ENCODE measurements around the gene SLF1.
"Not testable (repeated sequence)": the region's sequence is repeated elsewhere in the genome, so short reads cannot be mapped to it uniquely, and the experiment has no call there.

DNA sequence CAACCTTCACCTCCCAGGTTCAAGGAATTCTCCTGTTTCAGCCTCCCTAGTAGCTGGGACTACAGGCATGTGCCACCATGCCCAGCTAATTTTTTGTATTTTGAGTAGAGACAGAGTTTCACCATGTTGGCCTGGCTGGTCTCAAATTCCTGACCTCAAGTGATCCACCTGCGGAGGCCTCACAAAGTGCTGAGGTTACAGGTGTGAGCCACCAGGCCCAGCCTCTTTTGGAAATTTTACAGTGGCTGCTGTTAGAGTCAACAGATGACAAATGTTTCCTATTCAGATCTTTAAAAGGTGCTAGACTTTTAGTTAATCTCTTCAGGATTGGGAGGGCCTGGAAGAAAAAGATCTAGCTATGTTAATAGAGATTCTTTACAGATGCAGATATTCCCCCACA, 45.1 kb upstream of the SLF1 start:
- TF ChIP-seq EZH2 (IDR thresholded peaks at IDR 0.05; ENCODE audit: low read depth, unreplicated experiment); JUNB (IDR thresholded peaks at IDR 0.05; ENCODE audit: unreplicated experiment); POLR2AphosphoS5 (IDR thresholded peaks at IDR 0.05; ENCODE audit: low read depth); NANOG (IDR thresholded peaks at IDR 0.05; ENCODE audit: borderline replicate concordance); REST (IDR thresholded peaks at IDR 0.05; ENCODE audit: unreplicated experiment); CREB1 (CRISPR knock-in tag; IDR thresholded peaks at IDR 0.05; ENCODE audit: low read depth); ZNF331 (CRISPR knock-in tag; IDR thresholded peaks at IDR 0.05; ENCODE audit: low read depth); EZH2phosphoT487 (IDR thresholded peaks at IDR 0.05; ENCODE audit: unreplicated experiment); ZNF114 (CRISPR knock-in tag; IDR thresholded peaks at IDR 0.05); STAT1 (IDR thresholded peaks at IDR 0.05; ENCODE audit: unreplicated experiment): not testable (repeated sequence)
- TF ChIP-seq, protein P1, sequence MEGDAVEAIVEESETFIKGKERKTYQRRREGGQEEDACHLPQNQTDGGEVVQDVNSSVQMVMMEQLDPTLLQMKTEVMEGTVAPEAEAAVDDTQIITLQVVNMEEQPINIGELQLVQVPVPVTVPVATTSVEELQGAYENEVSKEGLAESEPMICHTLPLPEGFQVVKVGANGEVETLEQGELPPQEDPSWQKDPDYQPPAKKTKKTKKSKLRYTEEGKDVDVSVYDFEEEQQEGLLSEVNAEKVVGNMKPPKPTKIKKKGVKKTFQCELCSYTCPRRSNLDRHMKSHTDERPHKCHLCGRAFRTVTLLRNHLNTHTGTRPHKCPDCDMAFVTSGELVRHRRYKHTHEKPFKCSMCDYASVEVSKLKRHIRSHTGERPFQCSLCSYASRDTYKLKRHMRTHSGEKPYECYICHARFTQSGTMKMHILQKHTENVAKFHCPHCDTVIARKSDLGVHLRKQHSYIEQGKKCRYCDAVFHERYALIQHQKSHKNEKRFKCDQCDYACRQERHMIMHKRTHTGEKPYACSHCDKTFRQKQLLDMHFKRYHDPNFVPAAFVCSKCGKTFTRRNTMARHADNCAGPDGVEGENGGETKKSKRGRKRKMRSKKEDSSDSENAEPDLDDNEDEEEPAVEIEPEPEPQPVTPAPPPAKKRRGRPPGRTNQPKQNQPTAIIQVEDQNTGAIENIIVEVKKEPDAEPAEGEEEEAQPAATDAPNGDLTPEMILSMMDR (conservative IDR thresholded peaks at IDR 0.05; ENCODE audit: low read depth in 2 of 2), result not testable (repeated sequence)
- TF ChIP-seq, protein P2, sequence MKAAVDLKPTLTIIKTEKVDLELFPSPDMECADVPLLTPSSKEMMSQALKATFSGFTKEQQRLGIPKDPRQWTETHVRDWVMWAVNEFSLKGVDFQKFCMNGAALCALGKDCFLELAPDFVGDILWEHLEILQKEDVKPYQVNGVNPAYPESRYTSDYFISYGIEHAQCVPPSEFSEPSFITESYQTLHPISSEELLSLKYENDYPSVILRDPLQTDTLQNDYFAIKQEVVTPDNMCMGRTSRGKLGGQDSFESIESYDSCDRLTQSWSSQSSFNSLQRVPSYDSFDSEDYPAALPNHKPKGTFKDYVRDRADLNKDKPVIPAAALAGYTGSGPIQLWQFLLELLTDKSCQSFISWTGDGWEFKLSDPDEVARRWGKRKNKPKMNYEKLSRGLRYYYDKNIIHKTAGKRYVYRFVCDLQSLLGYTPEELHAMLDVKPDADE (IDR thresholded peaks at IDR 0.05), result not testable (repeated sequence)
- TF ChIP-seq, protein P3, sequence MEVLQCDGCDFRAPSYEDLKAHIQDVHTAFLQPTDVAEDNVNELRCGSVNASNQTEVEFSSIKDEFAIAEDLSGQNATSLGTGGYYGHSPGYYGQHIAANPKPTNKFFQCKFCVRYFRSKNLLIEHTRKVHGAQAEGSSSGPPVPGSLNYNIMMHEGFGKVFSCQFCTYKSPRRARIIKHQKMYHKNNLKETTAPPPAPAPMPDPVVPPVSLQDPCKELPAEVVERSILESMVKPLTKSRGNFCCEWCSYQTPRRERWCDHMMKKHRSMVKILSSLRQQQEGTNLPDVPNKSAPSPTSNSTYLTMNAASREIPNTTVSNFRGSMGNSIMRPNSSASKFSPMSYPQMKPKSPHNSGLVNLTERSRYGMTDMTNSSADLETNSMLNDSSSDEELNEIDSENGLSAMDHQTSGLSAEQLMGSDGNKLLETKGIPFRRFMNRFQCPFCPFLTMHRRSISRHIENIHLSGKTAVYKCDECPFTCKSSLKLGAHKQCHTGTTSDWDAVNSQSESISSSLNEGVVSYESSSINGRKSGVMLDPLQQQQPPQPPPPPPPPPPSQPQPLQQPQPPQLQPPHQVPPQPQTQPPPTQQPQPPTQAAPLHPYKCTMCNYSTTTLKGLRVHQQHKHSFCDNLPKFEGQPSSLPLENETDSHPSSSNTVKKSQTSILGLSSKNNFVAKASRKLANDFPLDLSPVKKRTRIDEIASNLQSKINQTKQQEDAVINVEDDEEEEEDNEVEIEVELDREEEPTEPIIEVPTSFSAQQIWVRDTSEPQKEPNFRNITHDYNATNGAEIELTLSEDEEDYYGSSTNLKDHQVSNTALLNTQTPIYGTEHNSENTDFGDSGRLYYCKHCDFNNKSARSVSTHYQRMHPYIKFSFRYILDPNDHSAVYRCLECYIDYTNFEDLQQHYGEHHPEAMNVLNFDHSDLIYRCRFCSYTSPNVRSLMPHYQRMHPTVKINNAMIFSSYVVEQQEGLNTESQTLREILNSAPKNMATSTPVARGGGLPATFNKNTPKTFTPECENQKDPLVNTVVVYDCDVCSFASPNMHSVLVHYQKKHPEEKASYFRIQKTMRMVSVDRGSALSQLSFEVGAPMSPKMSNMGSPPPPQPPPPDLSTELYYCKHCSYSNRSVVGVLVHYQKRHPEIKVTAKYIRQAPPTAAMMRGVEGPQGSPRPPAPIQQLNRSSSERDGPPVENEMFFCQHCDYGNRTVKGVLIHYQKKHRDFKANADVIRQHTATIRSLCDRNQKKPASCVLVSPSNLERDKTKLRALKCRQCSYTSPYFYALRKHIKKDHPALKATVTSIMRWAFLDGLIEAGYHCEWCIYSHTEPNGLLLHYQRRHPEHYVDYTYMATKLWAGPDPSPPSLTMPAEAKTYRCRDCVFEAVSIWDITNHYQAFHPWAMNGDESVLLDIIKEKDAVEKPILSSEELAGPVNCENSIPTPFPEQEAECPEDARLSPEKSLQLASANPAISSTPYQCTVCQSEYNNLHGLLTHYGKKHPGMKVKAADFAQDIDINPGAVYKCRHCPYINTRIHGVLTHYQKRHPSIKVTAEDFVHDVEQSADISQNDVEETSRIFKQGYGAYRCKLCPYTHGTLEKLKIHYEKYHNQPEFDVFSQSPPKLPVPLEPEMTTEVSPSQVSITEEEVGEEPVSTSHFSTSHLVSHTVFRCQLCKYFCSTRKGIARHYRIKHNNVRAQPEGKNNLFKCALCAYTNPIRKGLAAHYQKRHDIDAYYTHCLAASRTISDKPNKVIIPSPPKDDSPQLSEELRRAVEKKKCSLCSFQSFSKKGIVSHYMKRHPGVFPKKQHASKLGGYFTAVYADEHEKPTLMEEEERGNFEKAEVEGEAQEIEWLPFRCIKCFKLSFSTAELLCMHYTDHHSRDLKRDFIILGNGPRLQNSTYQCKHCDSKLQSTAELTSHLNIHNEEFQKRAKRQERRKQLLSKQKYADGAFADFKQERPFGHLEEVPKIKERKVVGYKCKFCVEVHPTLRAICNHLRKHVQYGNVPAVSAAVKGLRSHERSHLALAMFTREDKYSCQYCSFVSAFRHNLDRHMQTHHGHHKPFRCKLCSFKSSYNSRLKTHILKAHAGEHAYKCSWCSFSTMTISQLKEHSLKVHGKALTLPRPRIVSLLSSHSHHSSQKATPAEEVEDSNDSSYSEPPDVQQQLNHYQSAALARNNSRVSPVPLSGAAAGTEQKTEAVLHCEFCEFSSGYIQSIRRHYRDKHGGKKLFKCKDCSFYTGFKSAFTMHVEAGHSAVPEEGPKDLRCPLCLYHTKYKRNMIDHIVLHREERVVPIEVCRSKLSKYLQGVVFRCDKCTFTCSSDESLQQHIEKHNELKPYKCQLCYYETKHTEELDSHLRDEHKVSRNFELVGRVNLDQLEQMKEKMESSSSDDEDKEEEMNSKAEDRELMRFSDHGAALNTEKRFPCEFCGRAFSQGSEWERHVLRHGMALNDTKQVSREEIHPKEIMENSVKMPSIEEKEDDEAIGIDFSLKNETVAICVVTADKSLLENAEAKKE (CRISPR knock-in tag; IDR thresholded peaks at IDR 0.05), result peak; percentile 75; the same call in 1 of the 2 replicates

All from GM23338 (cell line).